MG63 (cell line): Measurements from ENCODE around the gene OPN1MW3. TPM values are rescaled to one million over a fixed set of nuclear protein-coding genes. Genes with fewer than 3 reads are reported as not detected.
"Not testable (repeated sequence)": the region's sequence is repeated elsewhere in the genome, so short reads cannot be mapped to it uniquely, and the experiment has no call there.

Experiments used
- DNase-seq: peaks from one replicate; pipeline ENCODE4 v3.0.0-alpha.2; 2020
- H3K27me3 ChIP-seq: fragments of 250-450 bp; sonication (Bioruptor Pico); 2 replicates; pipeline ENCODE4 v1.5.1; 2020; ENCODE audit warnings: mild to moderate bottlenecking, moderate library complexity
- H3K36me3 ChIP-seq: fragments of 250-450 bp; sonication (Bioruptor Pico); 2 replicates; pipeline ENCODE4 v1.5.1; 2020; ENCODE audit warnings: mild to moderate bottlenecking, moderate library complexity
- H3K4me3 ChIP-seq: fragments of 250-450 bp; sonication (Bioruptor Pico); 2 replicates; pipeline ENCODE4 v1.5.1; 2020; ENCODE audit warnings: mild to moderate bottlenecking, moderate library complexity
- H3K9me3 ChIP-seq: fragments of 250-450 bp; sonication (Bioruptor Pico); 2 replicates; pipeline ENCODE4 v1.5.1; 2020; ENCODE audit warnings: mild to moderate bottlenecking, moderate library complexity
- total RNA-seq: library from RNA; depleted of rRNA; stranded (reverse); fragments of >200 nt; shearing (Covaris generic); gene quantifications from 2 replicates; pipeline ENCODE4 v1.2.3, GENCODE V29; 2014; ENCODE audit warnings: low replicate concordance; rRNA removed

Gene OPN1MW3
- total RNA-seq = not detected in 2 replicates

DNA sequence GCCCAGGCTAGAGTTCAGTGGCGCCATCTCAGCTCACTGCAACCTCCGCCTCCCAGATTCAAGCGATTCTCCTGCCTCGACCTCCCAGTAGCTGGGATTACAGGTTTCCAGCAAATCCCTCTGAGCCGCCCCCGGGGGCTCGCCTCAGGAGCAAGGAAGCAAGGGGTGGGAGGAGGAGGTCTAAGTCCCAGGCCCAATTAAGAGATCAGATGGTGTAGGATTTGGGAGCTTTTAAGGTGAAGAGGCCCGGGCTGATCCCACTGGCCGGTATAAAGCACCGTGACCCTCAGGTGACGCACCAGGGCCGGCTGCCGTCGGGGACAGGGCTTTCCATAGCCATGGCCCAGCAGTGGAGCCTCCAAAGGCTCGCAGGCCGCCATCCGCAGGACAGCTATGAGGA is at the start of gene OPN1MW3:
Gene OPN1MW3, plus strand, starts transcription at position 301 of the 400 bp plus-strand sequence. Its CDS starts 38 bp downstream, at position 339.
- DNase-seq, H3K4me3 ChIP-seq, H3K9me3 ChIP-seq, H3K27me3 ChIP-seq, H3K36me3 ChIP-seq: not testable (repeated sequence)

DNA sequence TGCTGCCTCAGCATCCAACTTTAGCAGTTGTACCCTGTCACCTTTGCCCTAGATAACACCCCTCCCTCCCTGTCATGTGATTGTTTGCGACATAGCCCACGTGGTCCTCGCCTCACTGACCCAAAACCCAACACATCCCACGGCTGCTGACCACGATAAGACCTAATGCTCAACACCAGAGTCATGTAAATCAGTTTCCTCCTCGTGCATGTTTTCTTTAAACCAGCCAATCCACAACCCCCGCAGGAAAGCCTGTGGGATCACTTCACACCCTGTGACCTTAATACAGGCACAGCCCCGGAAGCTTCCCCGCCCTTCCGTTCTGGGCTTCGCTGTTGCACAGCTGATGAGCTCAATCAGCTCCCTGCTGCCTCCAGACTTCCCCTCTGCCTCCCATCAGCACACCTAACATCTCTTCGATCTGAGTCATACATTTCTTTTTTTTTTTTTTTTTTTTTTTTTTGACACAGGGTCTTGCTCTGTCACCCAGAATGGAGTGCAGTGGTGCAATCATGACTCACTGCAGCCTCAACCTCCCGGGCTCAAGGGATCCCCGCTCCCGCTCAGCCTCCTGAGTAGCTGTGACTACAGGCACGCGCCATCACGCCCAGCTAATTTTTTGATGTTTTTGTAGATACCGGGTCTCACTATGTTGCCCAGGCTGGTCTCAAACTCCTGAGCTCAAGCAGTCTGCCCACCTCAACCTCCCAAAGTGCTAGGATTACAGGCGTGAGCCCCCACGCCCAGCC is 47.5 kb upstream of the OPN1MW3 start:
- not testable (repeated sequence) for DNase-seq, H3K4me3 ChIP-seq, H3K9me3 ChIP-seq, H3K27me3 ChIP-seq, H3K36me3 ChIP-seq

DNA sequence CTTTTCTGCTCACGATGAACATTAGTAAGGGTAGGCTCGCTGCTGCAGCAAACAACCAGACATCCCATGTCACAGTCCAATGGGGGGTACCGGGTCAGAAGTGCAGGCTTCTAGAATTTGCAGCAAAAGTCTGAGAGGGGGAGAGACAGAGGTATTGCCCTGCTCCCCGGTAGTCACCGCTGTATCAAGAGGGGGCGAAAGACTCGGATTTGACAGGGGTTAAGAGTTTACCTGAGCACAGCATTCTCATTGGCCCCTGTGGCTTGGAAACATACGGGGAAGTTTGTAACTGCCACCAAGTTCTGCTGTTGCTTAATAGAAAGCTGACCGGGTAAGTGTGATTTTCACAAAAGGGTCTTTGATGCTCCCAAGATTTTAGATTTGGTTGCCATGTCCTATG is 46.3 kb upstream of the OPN1MW3 start:
- H3K9me3 ChIP-seq, H3K27me3 ChIP-seq, H3K4me3 ChIP-seq, H3K36me3 ChIP-seq, DNase-seq: not testable (repeated sequence)

DNA sequence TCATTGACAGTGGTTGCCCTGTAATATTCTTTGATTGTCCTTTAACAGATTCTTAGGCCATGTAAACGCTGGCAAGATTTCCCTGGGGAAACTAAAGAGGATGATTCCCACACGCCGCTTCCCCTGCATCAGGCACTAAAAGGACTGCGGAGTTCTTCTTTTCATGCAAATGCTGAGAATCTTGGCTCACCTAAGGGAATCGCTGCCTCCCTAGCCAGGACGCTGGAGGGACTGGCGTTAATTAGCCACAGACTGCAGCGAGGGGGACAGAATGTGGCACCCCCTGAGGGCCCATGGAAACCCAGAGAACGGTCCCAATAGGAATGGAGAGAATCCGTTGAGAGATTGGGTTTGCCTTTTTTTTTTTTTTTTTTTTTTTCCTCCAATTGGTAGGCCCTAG is 45.9 kb upstream of the OPN1MW3 start:
- not testable (repeated sequence) for H3K27me3 ChIP-seq, DNase-seq, H3K36me3 ChIP-seq, H3K9me3 ChIP-seq, H3K4me3 ChIP-seq

DNA sequence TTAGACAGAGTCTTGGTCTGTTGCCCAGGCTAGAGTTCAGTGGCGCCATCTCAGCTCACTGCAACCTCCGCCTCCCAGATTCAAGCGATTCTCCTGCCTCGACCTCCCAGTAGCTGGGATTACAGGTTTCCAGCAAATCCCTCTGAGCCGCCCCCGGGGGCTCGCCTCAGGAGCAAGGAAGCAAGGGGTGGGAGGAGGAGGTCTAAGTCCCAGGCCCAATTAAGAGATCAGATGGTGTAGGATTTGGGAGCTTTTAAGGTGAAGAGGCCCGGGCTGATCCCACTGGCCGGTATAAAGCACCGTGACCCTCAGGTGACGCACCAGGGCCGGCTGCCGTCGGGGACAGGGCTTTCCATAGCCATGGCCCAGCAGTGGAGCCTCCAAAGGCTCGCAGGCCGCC is 37.9 kb upstream of the OPN1MW3 start, which contains the start of gene OPN1MW2:
Gene OPN1MW2, plus strand, starts transcription at position 301 of the 400 bp plus-strand sequence. Its CDS starts 60 bp downstream, at position 361.
- not testable (repeated sequence) for H3K36me3 ChIP-seq, H3K27me3 ChIP-seq, H3K4me3 ChIP-seq, H3K9me3 ChIP-seq, DNase-seq

DNA sequence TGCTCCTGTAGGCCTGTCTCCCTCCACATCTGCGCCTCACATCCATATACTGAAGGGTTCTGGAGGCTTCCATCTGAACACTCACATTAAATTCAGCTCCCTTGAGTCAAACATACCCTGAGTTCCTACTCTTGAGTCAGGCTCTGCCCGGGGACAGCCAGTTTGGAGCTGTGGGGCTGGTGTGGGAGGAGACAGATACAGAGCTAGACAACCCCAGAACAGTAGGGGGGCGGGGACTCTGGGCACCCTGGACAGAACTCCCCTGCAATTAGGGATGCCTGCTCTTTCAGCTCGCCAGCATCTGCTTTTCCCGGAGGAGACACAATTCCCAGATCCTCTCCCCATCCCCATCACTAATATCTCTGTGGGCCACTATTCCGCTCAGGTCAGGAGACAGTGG is 32.1 kb upstream of the OPN1MW3 start:
- not testable (repeated sequence) for H3K27me3 ChIP-seq, H3K9me3 ChIP-seq, H3K4me3 ChIP-seq, DNase-seq, H3K36me3 ChIP-seq

DNA sequence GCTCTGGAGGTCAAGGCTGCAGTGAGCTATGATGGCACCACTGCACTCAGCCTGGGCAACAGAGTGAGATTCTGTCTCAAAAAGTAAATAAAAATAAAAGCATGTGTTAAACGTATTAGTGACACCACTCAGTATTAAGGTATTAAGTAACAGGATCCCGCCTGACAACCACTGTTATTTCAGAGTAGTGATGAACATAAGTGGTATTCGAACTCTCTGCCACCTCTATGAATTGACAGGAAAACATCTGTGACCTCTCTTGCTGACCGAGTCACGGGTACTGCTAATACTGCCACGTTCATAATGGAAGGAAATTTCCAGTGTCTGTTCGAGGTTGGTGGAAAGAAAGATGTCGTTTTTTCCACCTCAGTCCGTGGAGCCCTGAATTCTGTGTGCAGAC is 30.7 kb upstream of the OPN1MW3 start:
- not testable (repeated sequence) for H3K4me3 ChIP-seq, DNase-seq, H3K27me3 ChIP-seq, H3K36me3 ChIP-seq, H3K9me3 ChIP-seq

DNA sequence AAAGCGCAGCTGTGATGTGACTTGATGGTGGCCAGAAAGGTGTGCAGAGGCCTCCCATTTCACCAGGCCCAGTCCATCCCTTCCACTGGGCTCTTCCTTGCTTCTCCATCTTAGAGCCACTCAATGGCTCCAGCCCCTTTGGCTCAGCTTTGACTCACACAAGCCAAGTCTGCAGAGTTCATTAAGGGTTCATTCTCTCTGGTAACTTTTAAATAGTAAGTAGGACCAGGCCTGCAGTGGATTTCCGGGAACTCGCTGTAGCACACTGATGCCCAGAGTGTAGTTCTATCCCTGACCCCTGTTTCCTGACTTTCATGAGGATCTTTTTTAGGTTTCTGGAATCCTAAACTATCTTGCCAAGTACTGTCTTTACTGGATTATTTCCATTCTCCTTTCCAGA is 25.9 kb upstream of the OPN1MW3 start:
- not testable (repeated sequence) for H3K4me3 ChIP-seq, H3K27me3 ChIP-seq, DNase-seq, H3K9me3 ChIP-seq, H3K36me3 ChIP-seq

DNA sequence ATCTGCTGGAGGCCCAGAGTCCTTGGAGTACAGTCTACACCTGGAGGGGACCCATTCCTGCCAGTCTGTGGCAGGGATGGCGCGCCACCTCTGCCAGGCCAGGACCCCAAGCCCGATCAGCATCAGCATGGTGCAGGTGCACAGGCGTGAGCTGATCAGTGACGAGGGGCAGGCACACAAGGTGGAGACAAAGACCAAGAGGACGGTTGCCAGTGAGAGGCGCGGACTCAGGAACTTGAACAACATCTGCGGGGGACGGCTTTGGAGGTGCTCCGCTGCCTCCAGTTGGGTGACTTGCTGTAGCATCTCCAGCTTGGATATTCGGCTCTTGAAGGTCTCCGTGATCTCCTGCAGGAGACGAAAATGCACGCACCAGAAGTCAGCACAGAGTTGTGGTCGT is 23.8 kb upstream of the OPN1MW3 start:
- not testable (repeated sequence) for DNase-seq, H3K9me3 ChIP-seq, H3K27me3 ChIP-seq, H3K36me3 ChIP-seq, H3K4me3 ChIP-seq

DNA sequence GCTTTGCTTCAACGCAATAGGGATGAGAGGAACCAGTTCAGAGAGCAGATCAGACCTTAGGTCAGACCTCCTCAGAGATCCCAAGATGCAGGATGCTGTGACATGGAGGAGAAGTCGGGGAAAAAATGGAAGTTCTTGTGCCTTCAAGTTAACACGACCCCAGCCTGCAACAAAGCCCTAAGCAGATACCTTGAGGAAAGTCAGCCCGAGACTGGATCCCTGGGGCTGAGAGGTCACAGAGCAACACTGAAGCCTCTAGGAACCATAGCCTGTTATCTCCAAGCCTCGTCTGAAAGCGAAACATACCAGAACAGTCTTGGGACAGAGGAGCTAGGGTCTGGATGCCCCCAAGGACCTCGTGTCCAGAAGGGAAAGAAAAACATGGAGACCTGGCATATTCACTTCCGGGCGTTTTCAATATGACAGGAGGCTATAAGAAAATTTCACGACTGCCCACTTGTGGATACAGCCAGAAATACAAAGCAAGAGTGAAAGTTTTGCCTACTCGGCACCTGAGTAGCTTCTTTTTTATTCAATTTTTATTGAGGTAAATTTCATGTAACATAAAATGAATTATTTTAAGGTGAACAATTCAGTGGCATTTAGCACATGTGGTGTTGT is 18.3 kb upstream of the OPN1MW3 start:
- not testable (repeated sequence) for H3K36me3 ChIP-seq, DNase-seq, H3K4me3 ChIP-seq, H3K9me3 ChIP-seq, H3K27me3 ChIP-seq

DNA sequence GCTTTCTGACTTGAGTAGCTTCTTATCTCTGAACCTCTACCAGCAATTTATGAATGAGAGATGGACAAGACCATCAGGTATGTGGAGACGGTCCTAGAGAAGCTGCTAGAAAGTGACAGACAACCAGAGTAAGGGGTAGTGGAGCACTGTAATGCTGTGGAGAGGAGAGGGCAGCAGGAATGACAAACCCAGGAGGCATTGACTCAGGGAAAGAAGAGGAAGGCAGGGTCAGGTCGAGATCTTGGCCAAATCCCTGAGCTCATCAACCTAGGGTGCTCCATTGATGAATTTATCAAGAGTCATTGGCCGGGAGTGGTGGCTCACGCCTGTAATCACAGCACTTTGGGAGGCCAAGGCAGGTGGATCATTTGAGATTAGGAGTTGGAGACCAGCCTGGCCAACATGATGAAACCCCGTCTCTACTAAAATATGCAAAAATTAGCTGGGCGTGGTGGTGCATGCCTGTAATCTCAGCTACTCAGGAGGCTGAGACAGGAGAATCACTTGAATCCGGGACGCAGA is 17.3 kb upstream of the OPN1MW3 start:
- not testable (repeated sequence) for H3K9me3 ChIP-seq, H3K36me3 ChIP-seq, DNase-seq, H3K4me3 ChIP-seq, H3K27me3 ChIP-seq

DNA sequence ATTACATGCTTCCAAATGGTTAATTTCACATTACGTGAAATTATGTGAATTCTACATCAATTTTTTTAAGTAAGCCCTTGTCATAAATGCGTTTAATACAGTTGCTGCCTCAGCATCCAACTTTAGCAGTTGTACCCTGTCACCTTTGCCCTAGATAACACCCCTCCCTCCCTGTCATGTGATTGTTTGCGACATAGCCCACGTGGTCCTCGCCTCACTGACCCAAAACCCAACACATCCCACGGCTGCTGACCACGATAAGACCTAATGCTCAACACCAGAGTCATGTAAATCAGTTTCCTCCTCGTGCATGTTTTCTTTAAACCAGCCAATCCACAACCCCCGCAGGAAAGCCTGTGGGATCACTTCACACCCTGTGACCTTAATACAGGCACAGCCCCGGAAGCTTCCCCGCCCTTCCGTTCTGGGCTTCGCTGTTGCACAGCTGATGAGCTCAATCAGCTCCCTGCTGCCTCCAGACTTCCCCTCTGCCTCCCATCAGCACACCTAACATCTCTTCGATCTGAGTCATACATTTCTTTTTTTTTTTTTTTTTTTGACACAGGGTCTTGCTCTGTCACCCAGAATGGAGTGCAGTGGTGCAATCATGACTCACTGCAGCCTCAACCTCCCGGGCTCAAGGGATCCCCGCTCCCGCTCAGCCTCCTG is 9.9 kb upstream of the OPN1MW3 start:
- not testable (repeated sequence) for H3K9me3 ChIP-seq, H3K36me3 ChIP-seq, H3K27me3 ChIP-seq, H3K4me3 ChIP-seq, DNase-seq

DNA sequence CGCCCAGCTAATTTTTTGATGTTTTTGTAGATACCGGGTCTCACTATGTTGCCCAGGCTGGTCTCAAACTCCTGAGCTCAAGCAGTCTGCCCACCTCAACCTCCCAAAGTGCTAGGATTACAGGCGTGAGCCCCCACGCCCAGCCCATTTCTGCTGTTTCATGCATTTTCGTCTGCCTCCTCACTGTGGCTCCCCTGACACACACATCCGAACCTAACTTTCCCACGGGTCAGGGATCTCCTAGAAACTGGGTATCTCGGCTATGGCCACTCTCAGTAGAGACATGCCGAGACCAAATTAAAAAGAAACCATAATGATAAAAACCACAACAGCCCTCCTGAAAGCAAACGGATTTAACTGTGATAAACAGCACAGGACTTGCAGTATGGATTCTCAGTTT is 9.3 kb upstream of the OPN1MW3 start:
- H3K9me3 ChIP-seq, H3K27me3 ChIP-seq, DNase-seq, H3K4me3 ChIP-seq, H3K36me3 ChIP-seq: not testable (repeated sequence)

DNA sequence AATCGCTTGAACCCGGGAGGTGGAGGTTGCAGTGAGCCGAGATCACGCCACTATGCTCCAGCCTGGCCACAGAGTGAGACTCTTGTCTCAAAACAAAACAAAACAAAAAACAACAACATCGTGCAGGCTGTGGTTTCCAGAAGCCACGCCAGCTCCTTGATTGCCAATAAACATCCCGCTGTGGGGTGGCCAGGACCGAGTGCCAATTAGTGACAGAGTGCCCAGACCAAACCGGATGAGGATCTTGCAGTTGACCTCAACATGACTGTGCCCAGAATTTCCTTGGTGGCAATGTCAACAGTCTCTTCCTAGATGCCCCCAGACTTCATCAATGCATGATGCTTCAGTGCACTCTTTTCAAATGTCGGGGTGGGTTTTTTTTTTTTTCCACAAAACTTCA is 1.3 kb downstream of the OPN1MW3 start:
- not testable (repeated sequence) for H3K27me3 ChIP-seq, H3K4me3 ChIP-seq, DNase-seq, H3K36me3 ChIP-seq, H3K9me3 ChIP-seq

DNA sequence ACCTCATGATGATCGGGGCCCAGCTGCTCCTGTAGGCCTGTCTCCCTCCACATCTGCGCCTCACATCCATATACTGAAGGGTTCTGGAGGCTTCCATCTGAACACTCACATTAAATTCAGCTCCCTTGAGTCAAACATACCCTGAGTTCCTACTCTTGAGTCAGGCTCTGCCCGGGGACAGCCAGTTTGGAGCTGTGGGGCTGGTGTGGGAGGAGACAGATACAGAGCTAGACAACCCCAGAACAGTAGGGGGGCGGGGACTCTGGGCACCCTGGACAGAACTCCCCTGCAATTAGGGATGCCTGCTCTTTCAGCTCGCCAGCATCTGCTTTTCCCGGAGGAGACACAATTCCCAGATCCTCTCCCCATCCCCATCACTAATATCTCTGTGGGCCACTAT is 5.7 kb downstream of the OPN1MW3 start:
- H3K27me3 ChIP-seq, H3K36me3 ChIP-seq, DNase-seq: not testable (repeated sequence)

DNA sequence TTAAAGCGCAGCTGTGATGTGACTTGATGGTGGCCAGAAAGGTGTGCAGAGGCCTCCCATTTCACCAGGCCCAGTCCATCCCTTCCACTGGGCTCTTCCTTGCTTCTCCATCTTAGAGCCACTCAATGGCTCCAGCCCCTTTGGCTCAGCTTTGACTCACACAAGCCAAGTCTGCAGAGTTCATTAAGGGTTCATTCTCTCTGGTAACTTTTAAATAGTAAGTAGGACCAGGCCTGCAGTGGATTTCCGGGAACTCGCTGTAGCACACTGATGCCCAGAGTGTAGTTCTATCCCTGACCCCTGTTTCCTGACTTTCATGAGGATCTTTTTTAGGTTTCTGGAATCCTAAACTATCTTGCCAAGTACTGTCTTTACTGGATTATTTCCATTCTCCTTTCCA is 11.9 kb downstream of the OPN1MW3 start:
- not testable (repeated sequence) for H3K36me3 ChIP-seq, H3K9me3 ChIP-seq, H3K27me3 ChIP-seq, DNase-seq, H3K4me3 ChIP-seq

More for the DNA sequence above, 5.7 kb downstream of the OPN1MW3 start:
- H3K9me3 ChIP-seq, H3K4me3 ChIP-seq: not testable (repeated sequence)

DNA sequence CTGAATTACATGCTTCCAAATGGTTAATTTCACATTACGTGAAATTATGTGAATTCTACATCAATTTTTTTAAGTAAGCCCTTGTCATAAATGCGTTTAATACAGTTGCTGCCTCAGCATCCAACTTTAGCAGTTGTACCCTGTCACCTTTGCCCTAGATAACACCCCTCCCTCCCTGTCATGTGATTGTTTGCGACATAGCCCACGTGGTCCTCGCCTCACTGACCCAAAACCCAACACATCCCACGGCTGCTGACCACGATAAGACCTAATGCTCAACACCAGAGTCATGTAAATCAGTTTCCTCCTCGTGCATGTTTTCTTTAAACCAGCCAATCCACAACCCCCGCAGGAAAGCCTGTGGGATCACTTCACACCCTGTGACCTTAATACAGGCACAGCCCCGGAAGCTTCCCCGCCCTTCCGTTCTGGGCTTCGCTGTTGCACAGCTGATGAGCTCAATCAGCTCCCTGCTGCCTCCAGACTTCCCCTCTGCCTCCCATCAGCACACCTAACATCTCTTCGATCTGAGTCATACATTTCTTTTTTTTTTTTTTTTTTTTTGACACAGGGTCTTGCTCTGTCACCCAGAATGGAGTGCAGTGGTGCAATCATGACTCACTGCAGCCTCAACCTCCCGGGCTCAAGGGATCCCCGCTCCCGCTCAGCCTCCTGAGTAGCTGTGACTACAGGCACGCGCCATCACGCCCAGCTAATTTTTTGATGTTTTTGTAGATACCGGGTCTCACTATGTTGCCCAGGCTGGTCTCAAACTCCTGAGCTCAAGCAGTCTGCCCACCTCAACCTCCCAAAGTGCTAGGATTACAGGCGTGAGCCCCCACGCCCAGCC is 27.3 kb downstream of the OPN1MW3 start:
- not testable (repeated sequence) for DNase-seq, H3K9me3 ChIP-seq

More for the DNA sequence above, 27.3 kb downstream of the OPN1MW3 start:
- H3K4me3 ChIP-seq, H3K36me3 ChIP-seq, H3K27me3 ChIP-seq: not testable (repeated sequence)
